ENCODE results near the gene CIZ1. TPM values are rescaled to one million over a fixed set of nuclear protein-coding genes. Genes with fewer than 3 reads are reported as not detected.

The CIZ1 gene
- total and polyA plus RNA-seq, 2 donors: 23.6 to 95.8 TPM

- H3K4me1 ChIP-seq (ENCODE audit: insufficient read depth): no peaks in the 10 kb centered on the region
- peaks cover 7% of the 10 kb centered on the region for H3K36me3 ChIP-seq (ENCODE audit: insufficient read depth)
- WGBS: 92% methylated on average over 8 of the region's 8 CpGs
- no peak for DNase-seq (ENCODE audit: extremely low spot score)
- no peak overlapping the region for H3K27ac ChIP-seq (ENCODE audit: low read depth)
- no peak overlapping the region for H3K4me3 ChIP-seq (ENCODE audit: low read depth, low read length)
Measured at GRCh38 chr9:128169925-128170324, 21.4 kb downstream of the CIZ1 start.

- WGBS: 91% methylated on average over 8 of the region's 8 CpGs
- H3K4me3 ChIP-seq (ENCODE audit: low read depth, low read length): no peak overlapping the region
Measured at GRCh38 chr9:128169492-128169891, 21.9 kb downstream of the CIZ1 start.

GRCh38 chr9:128168731-128169308 is 22.6 kb downstream of the CIZ1 start:
- no peak overlapping the region for H3K4me3 ChIP-seq (ENCODE audit: low read depth, low read length)
- H3K4me1 ChIP-seq (ENCODE audit: insufficient read depth): no peaks in the 10 kb centered on the region
- H3K36me3 ChIP-seq (ENCODE audit: insufficient read depth): peaks cover 10% of the 10 kb centered on the region
- H3K27ac ChIP-seq (ENCODE audit: low read depth): no peak overlapping the region
- 94% methylated on average over 8 of the region's 8 CpGs for WGBS
- DNase-seq (ENCODE audit: extremely low spot score): no peak

More at GRCh38 chr9:128169492-128169891, 21.9 kb downstream of the CIZ1 start:
- peaks cover 10% of the 10 kb centered on the region for H3K36me3 ChIP-seq (ENCODE audit: insufficient read depth)
- H3K27ac ChIP-seq (ENCODE audit: low read depth): no peak overlapping the region
- DNase-seq (ENCODE audit: extremely low spot score): no peak
- no peaks in the 10 kb centered on the region for H3K4me1 ChIP-seq (ENCODE audit: insufficient read depth)

- Histone ChIP-seq H3K4me1 (ENCODE audit: insufficient read depth) (no peaks in the 10 kb centered on the region), H3K4me3 (ENCODE audit: low read depth, low read length) (no peak overlapping the region), H3K27ac (ENCODE audit: low read depth) (no peak overlapping the region), H3K36me3 (ENCODE audit: insufficient read depth) (peaks cover 10% of the 10 kb centered on the region)
- DNase-seq (ENCODE audit: extremely low spot score): no peak
- 97% methylated on average over 4 of the region's 4 CpGs for WGBS
Measured at GRCh38 chr9:128167209-128167608, 24.2 kb downstream of the CIZ1 start.

GRCh38 chr9:128166169-128166568 is 25.2 kb downstream of the CIZ1 start:
- 96% methylated on average over 18 of the region's 18 CpGs for WGBS
- H3K4me3 ChIP-seq (ENCODE audit: low read depth, low read length): no peak overlapping the region
- no peaks in the 10 kb centered on the region for H3K4me1 ChIP-seq (ENCODE audit: insufficient read depth)
- no peak for DNase-seq (ENCODE audit: extremely low spot score)
- peaks cover 10% of the 10 kb centered on the region for H3K36me3 ChIP-seq (ENCODE audit: insufficient read depth)
- H3K27ac ChIP-seq (ENCODE audit: low read depth): no peak overlapping the region

GRCh38 chr9:128164307-128164885 is 27.0 kb downstream of the CIZ1 start:
- DNase-seq (ENCODE audit: extremely low spot score): no peak
- H3K36me3 ChIP-seq (ENCODE audit: insufficient read depth): peaks cover 10% of the 10 kb centered on the region

GRCh38 chr9:128163523-128164306 is 27.7 kb downstream of the CIZ1 start:
- Histone ChIP-seq H3K27ac (ENCODE audit: low read depth) (no peak overlapping the region), H3K36me3 (ENCODE audit: insufficient read depth) (peaks cover 7% of the 10 kb centered on the region), H3K4me1 (ENCODE audit: insufficient read depth) (no peaks in the 10 kb centered on the region), H3K4me3 (ENCODE audit: low read depth, low read length) (no peak overlapping the region)
- 94% methylated on average over 10 of the region's 10 CpGs for WGBS
- no peak for DNase-seq (ENCODE audit: extremely low spot score)

More at GRCh38 chr9:128164307-128164885, 27.0 kb downstream of the CIZ1 start:
- Histone ChIP-seq H3K27ac (ENCODE audit: low read depth) (no peak overlapping the region), H3K4me1 (ENCODE audit: insufficient read depth) (no peaks in the 10 kb centered on the region), H3K4me3 (ENCODE audit: low read depth, low read length) (no peak overlapping the region)
- 73% methylated on average over 14 of the region's 14 CpGs for WGBS

- no peak for DNase-seq (ENCODE audit: extremely low spot score)
- Histone ChIP-seq H3K27ac (ENCODE audit: low read depth) (no peak overlapping the region), H3K36me3 (ENCODE audit: insufficient read depth) (peaks cover 7% of the 10 kb centered on the region), H3K4me1 (ENCODE audit: insufficient read depth) (no peaks in the 10 kb centered on the region), H3K4me3 (ENCODE audit: low read depth, low read length) (no peak overlapping the region)
- 95% methylated on average over 6 of the region's 6 CpGs for WGBS
Measured at GRCh38 chr9:128163027-128163515, 28.3 kb downstream of the CIZ1 start.

- WGBS: 79% methylated on average over 10 of the region's 10 CpGs
- Histone ChIP-seq H3K27ac (ENCODE audit: low read depth) (no peak overlapping the region), H3K36me3 (ENCODE audit: insufficient read depth) (peaks cover 7% of the 10 kb centered on the region), H3K4me1 (ENCODE audit: insufficient read depth) (no peaks in the 10 kb centered on the region), H3K4me3 (ENCODE audit: low read depth, low read length) (no peak overlapping the region)
- no peak for DNase-seq (ENCODE audit: extremely low spot score)
Measured at GRCh38 chr9:128162215-128163026, 29.0 kb downstream of the CIZ1 start.

GRCh38 chr9:128161215-128161902 is 30.0 kb downstream of the CIZ1 start:
- no peak for DNase-seq (ENCODE audit: extremely low spot score)
- no peak overlapping the region for H3K4me3 ChIP-seq (ENCODE audit: low read depth, low read length)
- WGBS: 88% methylated on average over 13 of the region's 13 CpGs
- H3K36me3 ChIP-seq (ENCODE audit: insufficient read depth): peaks cover 6% of the 10 kb centered on the region
- H3K4me1 ChIP-seq (ENCODE audit: insufficient read depth): no peaks in the 10 kb centered on the region
- no peak overlapping the region for H3K27ac ChIP-seq (ENCODE audit: low read depth)

- no peak for DNase-seq (ENCODE audit: extremely low spot score)
- no peak overlapping the region for H3K27ac ChIP-seq (ENCODE audit: low read depth)
- under 1% methylated on average over 23 of the region's 23 CpGs for WGBS
- H3K4me1 ChIP-seq (ENCODE audit: insufficient read depth): no peaks in the 10 kb centered on the region
- peaks cover 3% of the 10 kb centered on the region for H3K36me3 ChIP-seq (ENCODE audit: insufficient read depth)
- peak overlapping the region; percentile 65 for H3K4me3 ChIP-seq (ENCODE audit: low read depth, low read length)
Measured at GRCh38 chr9:128160603-128160987, 30.8 kb downstream of the CIZ1 start.

GRCh38 chr9:128159784-128160602 is 31.4 kb downstream of the CIZ1 start, which contains the start of gene BBLN:
Gene BBLN, plus strand, starts transcription at chr9:128160265. Its CDS starts 143 bp downstream, at chr9:128160408.
- peak within 1 kb of the TSS; percentile 65 for H3K4me3 ChIP-seq (ENCODE audit: low read depth, low read length)
- H3K27ac ChIP-seq (ENCODE audit: low read depth): peak within 1 kb of the TSS; percentile 5
- no peaks in the 10 kb centered on the region for H3K4me1 ChIP-seq (ENCODE audit: insufficient read depth)
- DNase-seq (ENCODE audit: extremely low spot score): peak; percentile 91
- peaks cover 3% of the 10 kb centered on the region for H3K36me3 ChIP-seq (ENCODE audit: insufficient read depth)
- WGBS: under 1% methylated on average over 76 of the region's 77 CpGs
